B cell (primary cell): Measurements from ENCODE around the gene GRPEL2.

Source experiments
- CTCF ChIP-seq: fragments of 200-600 bp; IDR thresholded peaks from one replicate; pipeline ENCODE4 v1.8.0; 2022; ENCODE audit warnings: antibody characterized with exemption, mild to moderate bottlenecking
- EZH2 ChIP-seq: IDR thresholded peaks from 2 replicates; pipeline ENCODE4 v1.6.1; 2012; ENCODE audit warnings: borderline replicate concordance, low read depth, mild to moderate bottlenecking, moderate library complexity, low read length; ENCODE audit not compliant: insufficient read depth, poor library complexity, severe bottlenecking

- no peak for TF ChIP-seq CTCF
- TF ChIP-seq EZH2 = no peak
Measured at GRCh38 chr5:149300441-149300840, 44.9 kb upstream of the GRPEL2 start.
